GM19239 (cell line): ENCODE data around the gene GJB5.
"Not testable (repeated sequence)": the region's sequence is repeated elsewhere in the genome, so short reads cannot be mapped to it uniquely, and the experiment has no call there.

Experiments
- DNase-seq: peaks from one replicate; pipeline ENCODE4 v3.0.0; 2011; ENCODE audit warnings: low spot score; ENCODE audit not compliant: insufficient read length
- FAIRE-seq: peaks from 2 replicates; lab custom pipeline; 2011; peaks lifted over from hg19 to GRCh38; lab: Jason Lieb, UNC

The GJB5 gene

DNA sequence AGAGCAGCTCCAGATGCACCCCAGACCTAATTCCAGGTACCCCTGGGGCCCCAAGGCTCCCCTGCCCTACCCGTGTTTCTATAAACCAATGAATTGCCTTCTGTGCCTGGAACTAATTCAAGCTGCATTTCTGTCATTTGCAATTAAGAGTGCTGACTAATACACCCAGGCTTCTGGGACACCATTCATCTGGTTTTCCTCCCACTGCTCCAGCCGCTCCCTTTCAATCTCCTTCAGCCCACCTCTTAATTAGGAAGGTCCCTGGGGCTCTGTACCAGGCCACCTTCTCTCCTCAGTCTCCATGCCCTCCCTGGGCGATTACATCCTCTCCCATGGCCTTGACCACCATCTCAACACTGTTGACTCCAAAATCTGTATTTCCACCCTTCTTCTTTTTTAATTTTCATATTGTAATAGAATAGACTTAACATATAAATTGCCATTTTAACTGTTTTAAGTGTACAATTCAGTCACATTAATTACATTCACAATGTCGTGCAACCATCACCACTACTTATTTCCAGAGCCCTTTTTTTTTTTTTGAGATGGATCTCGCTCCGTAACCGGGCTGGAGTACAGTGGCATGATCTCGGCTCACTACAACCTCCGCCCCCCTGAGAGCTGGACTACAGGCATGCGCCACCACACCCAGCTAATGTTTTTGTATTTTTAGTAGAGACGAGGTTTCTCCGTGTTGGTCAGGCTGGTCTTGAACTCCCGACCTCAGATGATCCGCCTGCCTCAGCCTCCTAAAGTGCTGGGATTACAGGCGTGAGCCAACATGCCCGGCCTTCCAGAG is 16.9 kb downstream of the GJB5 start:
- FAIRE-seq, result no peak
- no peak for DNase-seq

DNA sequence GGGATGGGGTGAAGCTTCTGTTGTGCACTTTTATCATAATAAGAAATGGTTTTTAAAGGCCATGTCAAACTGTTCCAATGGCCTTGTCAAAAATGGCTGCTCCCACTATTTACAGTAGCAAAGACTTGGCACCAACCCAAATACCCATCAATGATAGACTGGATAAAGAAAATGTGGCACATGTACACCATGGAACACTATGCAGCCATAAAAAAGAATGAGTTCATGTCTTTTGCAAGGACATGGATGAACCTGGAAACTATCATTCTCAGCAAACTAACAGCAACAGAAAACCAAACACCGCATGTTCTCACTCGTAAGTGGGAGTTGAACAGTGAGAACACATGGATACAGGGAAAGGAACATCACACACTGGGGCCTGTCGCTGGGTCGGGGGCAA is 18.3 kb downstream of the GJB5 start:
- not testable (repeated sequence) for FAIRE-seq, DNase-seq

DNA sequence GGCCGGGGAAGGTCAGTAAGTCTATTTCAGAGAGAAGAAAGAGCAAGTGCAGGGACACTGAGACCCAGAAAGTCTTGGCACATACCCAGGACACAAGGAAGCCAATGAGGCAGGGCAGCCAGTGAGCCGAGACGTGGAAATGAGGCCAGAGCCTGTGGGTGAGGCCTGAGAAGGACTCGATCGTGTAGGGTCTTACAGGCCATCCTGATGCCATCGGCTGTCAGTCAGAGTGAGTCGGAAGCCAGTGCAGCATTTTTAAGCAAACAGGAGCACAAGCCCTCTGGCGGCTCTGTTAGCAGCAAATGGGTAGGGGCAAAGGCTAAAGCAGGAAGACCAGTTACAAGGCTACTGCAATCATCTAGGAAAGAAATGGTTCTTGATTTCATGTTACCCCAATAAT is 20.1 kb downstream of the GJB5 start:
- FAIRE-seq (no peak), DNase-seq (no peak)

DNA sequence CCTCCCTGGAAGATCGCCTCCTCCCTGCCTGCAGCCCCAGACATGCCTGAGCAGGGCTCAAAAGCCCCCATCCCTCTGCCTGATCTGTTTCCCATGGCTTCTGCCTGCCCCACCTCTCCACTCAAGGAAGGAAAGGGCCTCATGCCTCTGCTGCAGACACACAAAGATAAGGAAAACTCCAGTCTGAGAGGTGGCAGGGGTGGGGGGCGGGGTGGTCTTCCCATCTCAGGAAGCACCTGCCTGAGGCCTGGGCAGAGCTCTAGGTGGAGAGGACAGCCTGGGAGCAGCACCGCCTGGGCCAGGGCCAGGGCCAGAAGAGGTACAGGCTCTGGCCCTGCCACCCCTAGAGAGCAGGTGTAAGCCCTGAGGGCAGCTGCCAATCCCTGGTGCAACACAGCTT is 22.1 kb downstream of the GJB5 start:
- DNase-seq (no peak), FAIRE-seq (no peak)

DNA sequence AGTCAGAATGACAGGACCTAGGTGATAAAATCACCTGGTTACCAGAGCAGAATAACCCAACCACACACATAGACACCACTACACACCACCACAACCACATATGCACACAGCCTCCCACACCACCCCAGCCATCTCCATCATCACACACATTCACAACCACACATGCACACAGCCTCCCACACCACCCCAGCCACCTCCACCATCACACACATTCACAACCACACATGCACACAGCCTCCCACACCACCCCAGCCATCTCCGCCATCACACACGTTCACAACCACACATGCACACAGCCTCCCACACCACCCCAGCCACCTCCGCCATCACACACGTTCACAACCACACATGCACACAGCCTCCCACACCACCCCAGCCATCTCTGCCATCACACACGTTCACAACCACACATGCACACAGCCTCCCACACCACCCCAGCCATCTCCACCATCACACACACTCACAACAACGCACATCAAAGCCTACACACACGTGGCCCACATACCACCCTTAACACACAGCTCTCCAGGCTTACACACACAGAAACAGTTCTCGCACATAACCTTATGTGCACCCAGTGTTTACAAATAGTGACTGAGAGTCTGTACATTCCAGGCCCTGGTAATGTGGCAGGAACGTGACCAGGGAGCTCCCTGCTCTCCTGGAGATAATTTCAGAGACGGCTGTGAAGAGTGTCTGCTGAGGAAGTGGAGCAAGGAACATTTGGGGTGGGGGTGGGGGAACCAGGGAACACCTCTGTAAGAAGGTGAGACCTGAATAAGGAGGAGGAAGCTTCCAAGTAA is 22.9 kb downstream of the GJB5 start:
- DNase-seq (no peak), FAIRE-seq (no peak)

DNA sequence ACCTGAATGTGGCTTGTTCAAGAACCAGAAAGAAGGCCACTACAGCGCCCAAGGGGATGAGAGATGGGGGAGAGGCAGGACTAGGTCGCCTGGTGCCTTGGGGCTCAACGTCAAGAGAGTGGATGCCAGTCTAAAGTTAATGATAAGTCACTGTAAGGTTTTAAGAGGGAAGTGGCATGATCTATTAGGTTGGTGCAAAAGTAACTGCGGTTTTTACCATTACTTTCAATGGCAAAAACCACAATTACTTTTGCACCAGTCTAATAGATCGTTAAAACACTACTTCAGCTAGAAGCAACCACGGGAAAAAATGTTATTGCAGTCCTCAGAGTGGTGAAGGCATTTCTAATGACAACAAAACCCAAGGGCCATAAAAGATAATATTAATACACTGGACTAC is 23.5 kb downstream of the GJB5 start:
- FAIRE-seq, result no peak
- no peak for DNase-seq

DNA sequence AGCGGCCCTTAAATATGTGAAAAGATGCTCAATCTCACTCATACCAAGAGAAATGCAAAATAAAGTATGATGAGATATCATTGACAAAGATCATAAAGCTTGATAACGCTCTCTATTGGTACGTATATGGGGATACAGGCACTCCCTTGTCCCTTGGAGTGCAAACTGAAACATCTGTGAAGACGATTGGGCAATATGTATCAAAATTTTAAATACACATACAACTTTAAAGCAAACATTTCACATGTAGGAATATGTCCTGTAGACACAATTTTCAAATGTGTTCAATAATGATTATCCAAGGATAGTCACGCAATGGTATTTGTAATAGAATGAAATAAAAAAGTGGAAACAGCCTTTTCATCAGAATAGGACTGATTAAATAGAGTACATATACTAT is 24.2 kb downstream of the GJB5 start:
- no peak for FAIRE-seq
- no peak for DNase-seq

DNA sequence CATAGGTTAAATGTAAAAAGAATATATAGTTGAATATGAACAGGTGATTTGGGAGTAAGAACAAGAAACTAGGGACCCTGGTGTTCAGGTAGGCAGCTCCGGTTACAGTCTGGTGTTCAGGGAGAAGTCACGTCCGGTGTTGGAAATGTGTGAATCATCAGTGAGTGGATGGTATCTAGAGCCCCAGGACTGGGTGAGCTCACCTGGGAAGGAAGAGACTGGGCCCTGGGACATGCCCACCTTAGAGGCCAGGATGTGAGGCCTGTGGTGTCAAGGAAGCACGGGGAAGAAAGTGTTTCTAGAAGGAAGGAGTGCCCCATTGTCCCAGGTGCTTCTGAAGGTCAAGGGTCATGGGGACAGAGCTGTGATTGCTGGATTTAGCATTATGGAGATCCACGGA is 24.7 kb downstream of the GJB5 start:
- DNase-seq (no peak), FAIRE-seq (no peak)

DNA sequence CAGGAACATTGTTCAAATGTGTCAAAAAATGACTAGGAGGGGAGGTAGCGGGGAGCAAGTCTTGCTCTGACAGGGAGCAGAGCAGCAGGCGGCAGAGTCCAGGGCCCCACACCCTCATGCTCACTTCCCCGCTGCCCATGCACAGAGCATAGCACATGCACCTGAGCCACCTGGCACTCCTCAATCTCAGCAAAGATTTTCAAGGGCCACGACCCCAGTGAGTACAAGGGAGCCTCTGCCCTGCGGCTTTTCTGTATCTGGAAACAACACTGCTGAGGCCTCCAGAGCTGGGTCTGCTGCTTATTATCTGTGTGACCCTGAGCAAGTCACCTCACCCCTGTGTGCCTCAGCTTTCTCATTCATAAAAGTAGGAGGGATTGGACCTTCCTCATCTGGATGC is 25.1 kb downstream of the GJB5 start:
- DNase-seq (no peak), FAIRE-seq (no peak)

DNA sequence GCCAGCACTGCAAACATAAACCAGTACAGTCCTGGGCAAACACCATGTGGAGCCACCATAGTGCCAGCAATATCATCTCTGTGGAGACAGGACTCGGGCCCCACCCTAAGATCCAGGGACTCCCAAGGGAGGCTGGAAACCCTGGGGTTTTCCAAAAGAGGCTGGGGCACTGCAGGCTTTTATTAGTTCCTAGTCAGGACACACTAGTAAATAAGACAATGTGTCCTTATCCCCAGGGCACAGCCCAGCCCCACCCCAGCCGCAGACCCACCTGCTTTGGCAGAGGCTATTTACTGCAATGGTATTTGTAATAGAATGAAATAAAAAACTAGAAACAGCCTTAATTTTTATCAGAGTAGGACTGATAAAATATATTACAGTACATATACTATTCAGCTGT is 25.7 kb downstream of the GJB5 start:
- DNase-seq, result no peak

DNA sequence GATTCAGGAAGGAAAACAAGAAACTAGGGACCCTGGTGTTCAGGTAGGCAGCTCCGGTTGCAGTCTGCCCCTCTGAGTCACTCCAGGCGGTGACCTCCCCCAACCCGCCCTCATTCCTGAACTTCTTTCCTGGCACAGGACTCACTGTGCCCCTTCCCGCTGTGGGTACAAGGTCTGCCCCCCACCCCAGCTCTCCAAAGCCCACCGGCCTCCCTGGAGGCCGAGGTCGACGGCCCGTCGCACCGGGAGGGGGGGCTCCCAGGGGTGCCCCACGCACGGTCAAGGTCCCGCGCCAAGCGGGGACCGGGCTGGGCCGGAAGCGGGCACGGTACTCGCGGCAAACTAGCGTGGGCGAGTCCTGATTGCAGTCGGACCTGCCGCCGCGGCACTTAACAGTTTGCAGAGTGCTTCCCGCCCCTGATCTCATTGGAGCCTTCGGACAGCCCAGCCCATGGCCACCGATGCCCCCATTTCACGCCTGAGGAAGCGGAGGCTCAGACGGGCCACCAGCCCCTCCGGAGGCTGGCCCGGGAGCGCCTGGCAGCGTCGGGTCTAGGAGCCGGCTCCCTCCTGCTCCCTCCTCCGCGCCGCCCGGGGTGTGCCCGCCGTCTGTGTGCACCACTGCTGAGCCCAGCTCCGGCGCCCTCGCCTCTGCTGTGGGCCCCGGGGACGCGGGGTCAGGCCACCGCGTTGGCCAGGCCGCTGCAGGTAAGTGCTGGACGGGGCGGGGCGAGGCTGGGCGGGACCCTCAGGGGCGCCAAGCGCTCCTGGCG is 26.4 kb downstream of the GJB5 start, which contains the start of gene GJB3:
Gene GJB3, plus strand, starts transcription at position 144 of the 773 bp plus-strand sequence. CDS start 3,549 bp downstream, outside the sequence.
- FAIRE-seq (no peak), DNase-seq (no peak)

More for the DNA sequence above, 25.7 kb downstream of the GJB5 start:
- no peak for FAIRE-seq

DNA sequence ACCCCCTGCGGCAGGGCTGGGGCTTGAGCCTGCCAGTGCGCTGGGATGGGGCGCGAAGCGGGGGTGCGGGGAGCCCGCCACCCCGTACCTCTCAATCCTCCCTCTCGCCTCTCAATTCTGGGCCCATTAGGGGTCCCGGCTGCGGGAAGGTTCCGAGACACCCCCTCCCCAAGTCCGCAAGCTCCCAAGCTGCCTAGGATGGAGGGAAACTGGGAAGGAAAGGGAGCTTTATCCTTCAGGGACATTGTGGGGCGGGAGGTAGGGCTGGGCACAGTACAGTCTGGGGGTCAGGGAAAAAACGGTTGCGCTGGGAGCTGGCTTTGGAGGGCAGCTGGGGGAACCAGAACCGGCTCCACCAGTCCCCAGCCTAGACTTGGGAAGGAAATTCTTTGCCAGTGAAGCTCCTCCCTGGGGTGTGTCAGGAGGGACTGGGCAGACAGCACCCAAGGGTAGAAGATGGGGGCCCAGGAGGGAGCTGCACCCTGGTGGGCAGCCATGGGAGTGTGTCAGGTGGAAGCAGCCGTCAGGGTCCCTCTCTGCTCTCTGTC is 27.1 kb downstream of the GJB5 start:
- no peak for FAIRE-seq
- no peak for DNase-seq

DNA sequence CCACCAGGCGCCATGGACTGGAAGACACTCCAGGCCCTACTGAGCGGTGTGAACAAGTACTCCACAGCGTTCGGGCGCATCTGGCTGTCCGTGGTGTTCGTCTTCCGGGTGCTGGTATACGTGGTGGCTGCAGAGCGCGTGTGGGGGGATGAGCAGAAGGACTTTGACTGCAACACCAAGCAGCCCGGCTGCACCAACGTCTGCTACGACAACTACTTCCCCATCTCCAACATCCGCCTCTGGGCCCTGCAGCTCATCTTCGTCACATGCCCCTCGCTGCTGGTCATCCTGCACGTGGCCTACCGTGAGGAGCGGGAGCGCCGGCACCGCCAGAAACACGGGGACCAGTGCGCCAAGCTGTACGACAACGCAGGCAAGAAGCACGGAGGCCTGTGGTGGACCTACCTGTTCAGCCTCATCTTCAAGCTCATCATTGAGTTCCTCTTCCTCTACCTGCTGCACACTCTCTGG is 29.9 kb downstream of the GJB5 start:
- no peak for FAIRE-seq
- no peak for DNase-seq

DNA sequence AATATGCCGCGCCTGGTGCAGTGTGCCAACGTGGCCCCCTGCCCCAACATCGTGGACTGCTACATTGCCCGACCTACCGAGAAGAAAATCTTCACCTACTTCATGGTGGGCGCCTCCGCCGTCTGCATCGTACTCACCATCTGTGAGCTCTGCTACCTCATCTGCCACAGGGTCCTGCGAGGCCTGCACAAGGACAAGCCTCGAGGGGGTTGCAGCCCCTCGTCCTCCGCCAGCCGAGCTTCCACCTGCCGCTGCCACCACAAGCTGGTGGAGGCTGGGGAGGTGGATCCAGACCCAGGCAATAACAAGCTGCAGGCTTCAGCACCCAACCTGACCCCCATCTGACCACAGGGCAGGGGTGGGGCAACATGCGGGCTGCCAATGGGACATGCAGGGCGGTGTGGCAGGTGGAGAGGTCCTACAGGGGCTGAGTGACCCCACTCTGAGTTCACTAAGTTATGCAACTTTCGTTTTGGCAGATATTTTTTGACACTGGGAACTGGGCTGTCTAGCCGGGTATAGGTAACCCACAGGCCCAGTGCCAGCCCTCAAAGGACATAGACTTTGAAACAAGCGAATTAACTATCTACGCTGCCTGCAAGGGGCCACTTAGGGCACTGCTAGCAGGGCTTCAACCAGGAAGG is 30.5 kb downstream of the GJB5 start:
- FAIRE-seq (no peak), DNase-seq (no peak)

DNA sequence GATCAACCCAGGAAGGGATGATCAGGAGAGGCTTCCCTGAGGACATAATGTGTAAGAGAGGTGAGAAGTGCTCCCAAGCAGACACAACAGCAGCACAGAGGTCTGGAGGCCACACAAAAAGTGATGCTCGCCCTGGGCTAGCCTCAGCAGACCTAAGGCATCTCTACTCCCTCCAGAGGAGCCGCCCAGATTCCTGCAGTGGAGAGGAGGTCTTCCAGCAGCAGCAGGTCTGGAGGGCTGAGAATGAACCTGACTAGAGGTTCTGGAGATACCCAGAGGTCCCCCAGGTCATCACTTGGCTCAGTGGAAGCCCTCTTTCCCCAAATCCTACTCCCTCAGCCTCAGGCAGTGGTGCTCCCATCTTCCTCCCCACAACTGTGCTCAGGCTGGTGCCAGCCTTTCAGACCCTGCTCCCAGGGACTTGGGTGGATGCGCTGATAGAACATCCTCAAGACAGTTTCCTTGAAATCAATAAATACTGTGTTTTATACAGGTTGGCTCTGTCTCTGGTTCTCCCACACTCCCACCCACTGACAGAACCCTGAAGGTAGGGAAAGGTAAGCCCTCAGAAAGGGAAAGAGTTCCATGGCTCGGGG is 31.1 kb downstream of the GJB5 start:
- FAIRE-seq, result no peak
- DNase-seq, result no peak

DNA sequence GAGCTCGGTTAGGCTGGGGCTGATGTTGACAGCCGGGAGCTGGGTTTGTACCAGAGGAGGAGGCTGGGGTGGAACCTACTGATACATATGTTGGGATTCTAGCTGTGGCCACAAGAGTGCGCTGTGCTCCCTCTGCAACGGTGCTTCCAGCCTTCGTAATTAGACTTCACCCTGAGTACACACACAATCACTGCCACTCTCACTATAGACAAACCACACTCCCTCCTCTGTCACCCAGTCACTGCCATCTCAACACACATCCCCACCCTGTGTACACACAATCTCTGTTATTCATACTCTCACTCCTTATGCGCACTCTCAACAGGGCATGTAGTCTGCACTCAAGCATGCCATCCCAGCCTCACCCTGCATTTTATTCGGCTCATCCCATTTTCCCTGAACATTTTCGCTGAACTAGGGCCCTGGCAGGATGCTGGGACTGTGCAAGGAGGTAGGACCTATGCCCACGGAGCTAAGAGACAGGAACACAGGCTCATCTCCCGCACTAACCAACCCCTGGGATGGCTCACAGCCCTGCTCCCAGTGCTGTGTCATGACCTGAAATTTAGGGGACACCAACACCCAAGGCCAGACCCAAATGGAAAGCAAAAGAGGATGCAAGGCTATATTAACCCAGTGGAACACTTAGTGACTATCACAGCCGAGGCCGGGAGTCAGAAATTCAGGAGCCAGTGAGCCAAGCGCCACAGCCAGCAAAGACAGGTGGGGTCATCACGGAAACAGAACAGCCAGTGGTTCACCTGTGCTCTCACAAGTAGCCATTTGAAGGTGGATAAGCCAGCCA is 31.9 kb downstream of the GJB5 start:
- FAIRE-seq (peak; percentile 72), DNase-seq (peak; percentile 77)

DNA sequence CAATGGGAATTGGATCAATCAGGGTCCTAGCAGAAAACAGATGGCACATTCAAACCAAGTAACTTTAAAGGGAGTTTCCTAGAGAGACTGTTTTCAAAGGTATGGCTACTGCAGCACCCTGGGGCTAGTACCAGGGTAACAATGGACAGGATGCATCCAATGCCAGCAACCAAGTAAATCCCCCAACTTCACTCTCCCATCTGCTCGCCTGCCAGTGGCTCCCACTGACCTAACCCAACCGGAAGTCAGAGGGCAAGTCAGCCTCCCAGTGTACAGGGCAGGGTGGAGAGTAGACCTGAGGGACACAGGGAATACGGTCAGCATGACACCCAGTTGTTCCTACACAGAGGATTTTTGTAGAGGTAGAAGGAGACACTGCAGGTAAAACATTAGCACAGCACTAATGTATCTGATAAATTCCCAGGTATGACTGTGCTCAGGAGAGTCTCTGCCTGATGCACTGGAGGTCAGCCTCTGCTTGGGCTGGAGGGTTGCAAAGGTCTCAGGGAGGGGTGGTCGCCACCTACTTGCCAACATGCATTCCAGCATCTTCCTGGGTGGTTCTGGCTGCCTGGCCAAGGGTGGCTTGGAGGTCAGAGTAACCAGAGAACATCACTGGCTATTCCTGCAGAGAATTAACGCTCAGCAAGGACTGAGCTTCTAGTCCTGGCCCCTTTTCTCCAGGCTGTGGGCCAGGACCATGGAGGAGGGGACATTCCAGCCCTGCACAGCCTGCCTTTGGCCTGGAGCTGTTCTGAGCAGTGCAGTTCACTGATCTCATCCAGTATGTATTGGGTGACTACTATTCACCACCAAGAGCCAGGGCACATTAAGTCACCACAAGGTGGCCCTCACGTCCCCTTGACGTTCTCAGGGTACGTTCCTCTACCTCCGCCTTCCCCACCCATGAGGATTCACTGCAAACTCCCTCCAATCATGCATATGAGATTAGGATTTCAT is 32.9 kb downstream of the GJB5 start:
- no peak for FAIRE-seq
- DNase-seq, result no peak

DNA sequence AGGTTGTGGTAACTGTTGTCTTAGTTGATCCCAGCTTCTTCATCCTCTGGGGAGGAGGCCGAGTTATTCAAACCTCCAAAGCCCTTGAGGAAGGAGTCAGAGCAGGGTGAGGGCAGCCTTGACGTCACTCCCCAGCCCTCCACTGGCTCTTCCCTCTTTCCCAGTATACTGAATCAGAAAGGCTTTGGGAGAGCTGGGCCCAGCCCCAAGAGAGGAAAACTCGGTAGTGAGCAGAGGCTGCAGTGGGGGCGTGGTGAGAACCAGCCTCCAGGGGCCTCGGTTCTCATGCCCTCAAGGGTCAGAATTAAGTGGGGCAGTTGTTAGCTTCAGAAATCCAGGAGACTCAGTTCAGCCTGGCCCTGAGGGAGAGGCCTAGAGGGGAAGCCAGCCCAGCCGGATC is 36.1 kb downstream of the GJB5 start:
- FAIRE-seq (no peak), DNase-seq (no peak)
